Kidney glomerular epithelial cell (primary cell): ENCODE data around the gene CACNA2D1.
"Not testable (repeated sequence)": the region's sequence is repeated elsewhere in the genome, so short reads cannot be mapped to it uniquely, and the experiment has no call there.

Experiments used
- DNase-seq: peaks from one replicate; lab custom pipeline; 2025; lab: John Stamatoyannopoulos, UW

CACNA2D1 gene

DNA sequence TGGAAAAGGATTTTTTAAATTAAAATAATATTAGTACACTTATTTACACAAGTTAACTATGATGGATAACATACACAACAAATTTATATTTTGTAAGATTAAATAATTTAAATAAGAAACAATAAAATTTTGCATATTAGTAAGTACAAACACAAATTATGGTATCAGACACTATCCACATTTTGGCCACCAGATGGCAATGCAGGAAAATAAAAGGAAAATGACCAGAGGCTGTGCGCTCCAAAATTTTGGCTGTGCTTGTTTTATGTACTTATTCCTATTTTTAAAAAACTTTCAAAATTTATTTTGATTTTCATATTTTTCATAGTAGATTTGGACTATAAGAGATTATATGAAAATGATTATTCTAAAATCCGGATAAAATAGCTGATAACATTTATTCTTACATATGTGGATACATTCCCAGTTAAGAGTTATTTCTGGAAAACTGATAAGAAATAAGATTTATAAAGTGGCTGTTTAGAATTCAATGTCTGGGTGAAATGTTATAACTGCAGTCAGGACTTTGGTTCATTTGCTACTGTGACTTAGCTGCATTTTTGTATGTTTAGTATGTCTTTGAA is 399.0 kb downstream of the CACNA2D1 start:
- DNase-seq: peak; percentile 62

DNA sequence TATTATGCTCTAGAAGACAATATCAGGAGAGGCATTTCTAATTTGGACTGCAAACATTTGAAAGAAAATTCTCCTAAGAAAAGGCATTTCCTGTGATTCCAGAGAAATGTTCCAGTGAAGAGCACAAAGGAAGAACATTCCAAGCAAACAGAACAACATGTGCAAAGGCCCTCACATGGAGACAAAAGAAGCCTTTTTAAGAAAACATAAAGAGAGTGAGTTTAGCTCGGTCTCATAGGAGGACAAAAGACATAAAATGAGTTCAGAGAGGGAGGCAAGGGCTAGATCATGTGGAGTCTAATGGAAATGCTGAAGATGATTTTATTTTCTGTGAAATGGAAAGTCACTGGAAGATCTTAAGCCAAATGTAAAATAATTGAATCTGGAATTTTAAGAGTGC is 404.0 kb downstream of the CACNA2D1 start:
- DNase-seq: no peak

DNA sequence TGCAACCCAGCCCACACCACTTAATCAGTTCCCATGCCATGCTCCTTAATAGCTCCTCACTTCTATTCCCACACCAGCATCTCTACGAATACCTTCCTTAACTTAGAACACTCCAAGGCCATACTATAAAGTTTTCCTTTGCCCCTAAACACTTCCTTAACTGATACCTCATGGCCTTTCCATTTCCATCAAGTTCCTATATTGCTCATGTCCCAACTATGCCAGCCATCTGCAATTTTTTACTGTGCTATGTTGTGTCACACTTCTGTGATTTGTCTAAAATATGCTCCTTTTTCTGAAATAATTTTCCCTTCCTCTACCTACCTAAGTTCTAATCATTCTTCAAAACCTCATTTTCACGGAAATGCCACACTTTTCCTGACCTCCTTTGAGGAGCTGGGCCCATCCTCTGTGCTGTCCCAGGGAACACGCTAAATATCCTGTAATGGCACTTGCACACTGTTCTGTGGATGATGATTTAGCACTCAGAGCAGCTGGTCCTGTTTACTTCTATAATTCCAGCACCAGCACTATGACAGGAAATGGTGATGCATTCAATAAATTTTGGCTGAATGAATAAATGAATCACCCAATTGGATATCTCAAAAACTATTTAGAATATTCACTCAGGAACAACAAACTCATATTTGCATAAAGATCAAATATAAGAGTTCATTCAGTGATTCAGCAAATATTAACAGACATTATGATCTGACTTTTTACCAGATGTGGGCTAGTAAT is 407.3 kb downstream of the CACNA2D1 start:
- DNase-seq: no peak

DNA sequence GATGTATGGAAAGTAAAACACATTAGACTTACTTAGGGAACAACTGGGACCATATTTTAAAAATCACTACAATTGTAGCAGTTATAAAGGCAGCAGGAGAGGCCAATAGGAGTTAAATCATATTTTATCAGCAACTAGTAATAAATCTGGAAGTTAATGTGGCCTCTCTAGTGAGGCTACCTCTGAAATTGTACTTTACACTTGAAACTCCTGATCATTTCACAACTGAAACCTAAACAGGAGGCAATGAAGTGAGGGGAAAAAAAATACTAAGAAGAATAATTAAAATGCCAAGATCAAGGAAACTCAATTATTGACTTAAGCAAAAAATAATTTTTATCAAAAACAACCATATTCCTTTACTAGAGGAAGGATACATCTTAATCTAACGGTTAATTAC is 408.1 kb downstream of the CACNA2D1 start:
- DNase-seq: no peak

DNA sequence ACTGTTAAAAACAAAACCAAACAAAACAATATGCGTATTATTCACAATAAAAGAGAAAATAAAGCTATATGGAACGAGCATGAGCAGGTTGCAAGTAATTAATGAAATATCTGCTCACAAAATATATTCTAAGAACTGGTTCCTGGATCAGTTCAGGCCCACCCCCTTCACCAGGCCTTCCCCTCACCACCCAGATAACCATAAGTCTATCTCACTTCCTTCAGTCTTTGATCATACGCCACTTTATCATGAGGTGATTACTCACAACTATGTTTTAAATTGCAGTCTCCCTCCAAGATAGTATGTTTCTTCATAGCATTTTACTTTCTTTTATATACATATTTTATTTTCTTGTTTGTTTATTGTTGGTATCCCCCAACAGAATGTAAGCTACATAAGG is 410.7 kb downstream of the CACNA2D1 start:
- no peak for DNase-seq

DNA sequence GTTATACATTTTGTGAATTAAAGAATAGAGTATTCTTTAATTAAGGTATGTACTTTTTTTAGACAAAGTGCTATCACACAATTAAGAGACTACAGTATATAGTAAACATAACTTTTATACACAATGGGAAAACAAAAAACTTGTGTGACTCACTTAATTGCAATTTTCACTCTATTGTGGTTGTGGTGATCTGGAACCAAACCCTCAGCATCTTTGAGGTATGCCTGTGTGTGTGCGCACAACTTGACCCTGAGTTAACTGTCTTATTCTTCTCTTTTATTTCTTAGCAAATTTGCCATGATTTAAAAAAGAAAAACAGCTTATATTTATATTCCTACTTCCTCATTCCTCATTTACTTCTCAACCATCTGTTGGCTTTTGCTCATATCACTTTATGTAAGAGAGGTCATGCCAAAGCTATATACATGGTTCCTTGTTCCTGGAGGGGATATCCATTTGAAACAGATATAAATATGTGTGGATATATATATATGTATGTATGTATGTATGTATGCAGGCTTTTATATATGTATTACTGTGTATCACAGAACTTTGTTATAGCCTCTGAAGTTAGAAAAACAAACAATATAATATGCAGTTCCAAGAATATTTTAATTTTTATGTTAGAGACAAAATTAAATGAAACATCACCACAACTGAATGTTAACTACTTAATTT is 414.2 kb downstream of the CACNA2D1 start:
- DNase-seq: no peak

DNA sequence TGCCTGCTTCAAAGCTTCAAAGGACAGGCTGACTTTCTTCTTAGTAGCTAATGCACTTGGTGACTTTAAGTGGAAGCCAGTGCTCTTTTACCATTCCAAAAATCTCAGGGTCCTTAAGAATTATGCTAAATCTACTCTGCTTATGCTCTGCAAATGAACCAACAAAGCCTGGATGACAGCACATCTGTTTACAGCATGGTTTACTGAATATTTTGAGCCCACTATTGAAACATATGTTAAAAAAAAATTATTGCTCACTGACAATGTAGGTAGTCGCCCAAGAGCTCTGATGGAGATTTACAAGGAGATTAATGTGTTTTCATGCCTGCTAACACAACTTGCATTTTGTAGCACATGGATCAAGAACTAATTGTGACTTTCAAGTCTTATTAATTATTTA is 415.5 kb downstream of the CACNA2D1 start:
- no peak for DNase-seq

DNA sequence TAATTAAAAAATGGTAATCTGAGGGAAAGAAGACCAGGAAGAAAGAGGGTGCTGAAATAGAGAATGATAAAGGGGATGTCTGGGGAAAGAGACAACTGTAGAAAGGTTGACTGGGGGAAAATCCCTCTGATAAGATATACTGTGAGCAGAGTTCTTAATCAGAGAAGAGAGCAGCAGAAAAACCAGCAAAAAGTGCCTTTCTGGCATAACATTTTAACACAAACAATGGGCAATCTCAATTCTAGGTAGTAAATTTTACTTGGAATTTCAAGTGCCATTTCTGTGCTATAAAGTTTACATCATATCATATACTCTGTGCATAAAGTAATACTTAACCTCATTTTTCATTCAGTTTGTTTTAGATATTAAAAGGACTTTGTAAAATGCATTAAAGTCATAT is 421.9 kb downstream of the CACNA2D1 start:
- DNase-seq: no peak

DNA sequence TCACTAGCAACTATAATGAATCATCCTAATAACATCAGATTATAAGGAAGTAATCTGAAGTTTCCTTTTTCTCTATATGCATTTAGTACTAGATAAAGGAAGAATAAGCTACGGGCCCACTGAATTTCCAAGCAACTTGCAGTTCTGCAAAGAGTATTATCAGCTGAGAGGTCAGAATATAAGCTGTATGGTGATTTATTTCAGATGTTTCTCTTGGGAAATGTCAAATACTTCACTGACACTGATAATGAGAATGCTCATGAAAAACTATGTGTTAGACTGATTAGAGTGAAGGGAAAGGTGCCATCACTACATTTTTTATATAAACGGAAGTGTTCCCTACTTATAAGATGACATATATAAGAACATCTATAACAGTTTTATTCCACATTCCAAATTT is 422.5 kb downstream of the CACNA2D1 start:
- DNase-seq: no peak

DNA sequence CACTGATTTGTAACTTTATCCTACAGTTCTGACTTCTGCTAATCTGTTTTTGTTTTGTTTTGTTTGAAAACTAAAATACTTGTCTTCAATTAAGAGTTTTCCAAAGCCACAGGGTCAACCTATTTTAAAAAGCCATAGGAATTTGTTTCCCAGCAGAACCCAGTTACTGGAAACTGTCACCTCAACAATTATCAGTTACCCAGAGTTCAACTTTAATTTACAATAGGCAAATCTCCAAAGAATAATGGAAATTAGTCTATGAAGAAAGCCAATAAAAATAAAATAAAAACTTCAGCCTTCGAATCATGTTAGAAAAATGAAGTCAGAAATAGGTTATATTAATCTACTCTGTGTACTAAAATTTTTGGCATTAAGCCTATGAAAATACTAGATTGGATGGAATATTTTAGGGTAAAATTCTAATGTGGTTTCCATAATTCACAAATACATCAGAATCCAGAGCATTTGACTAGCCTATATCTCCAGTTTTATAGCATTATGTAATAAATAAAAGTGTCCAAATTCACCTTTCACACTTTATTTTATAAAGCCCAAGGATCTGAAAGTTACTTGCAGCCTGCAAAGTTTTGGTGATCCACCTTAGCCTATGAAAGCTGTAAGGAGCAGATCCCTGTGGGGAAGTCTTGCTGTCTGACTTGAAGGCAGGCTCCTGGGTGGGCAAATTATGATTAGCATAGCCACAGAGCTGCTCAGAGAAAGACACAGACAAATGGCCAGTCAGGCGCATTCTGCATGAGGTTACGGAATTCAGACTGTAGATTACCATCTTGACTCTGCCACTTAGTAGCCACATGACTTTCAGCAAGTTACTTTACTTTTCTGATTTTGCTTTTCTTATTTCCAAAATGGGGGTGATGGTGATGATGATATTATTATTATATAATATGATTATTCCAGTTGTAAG is 423.8 kb downstream of the CACNA2D1 start:
- no peak for DNase-seq

DNA sequence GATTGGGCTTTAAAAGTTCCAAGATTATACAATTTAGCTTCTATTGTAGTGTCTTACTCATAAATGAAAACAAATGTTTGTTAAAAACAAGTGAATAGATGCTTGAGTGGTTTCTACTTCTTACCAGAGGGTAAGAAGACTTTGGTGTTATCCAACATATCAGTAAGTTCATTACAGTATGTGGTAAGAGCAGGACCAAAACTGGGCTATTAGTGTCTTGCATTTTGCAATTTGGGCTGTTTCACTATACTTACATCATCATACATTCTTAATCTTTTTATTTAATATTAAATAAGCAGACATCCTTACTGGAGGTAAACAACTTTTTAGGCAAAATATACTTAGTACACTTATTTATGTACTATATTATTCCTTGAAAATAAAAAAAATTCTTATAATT is 425.4 kb downstream of the CACNA2D1 start:
- no peak for DNase-seq

DNA sequence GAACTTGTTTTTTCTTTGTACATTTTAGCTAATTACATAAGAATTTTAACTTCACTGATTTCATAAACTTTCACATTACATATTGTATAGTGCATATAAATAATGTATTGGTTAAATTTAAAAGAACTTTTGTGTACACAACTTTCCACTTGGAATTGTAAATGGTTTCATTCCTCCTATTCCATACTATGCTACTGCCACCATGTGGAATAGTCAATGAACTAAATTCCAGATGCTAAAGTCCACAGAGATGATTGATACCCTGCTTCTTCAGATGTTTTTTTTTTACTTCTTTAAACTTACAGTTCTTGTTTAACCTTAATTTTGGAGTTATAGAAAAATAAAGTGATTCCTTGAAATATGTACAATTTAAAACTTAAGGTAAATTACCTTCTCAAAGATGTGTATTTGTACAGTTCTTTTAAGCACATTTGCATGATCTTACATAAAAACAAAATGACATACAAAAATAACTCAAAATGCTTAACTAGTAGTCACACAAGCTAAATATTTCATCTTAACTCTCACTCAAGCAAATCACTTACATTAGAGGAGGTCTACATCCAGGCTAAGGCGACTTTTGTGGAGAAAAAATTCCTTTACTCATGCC is 426.1 kb downstream of the CACNA2D1 start:
- peak; percentile 31 for DNase-seq

DNA sequence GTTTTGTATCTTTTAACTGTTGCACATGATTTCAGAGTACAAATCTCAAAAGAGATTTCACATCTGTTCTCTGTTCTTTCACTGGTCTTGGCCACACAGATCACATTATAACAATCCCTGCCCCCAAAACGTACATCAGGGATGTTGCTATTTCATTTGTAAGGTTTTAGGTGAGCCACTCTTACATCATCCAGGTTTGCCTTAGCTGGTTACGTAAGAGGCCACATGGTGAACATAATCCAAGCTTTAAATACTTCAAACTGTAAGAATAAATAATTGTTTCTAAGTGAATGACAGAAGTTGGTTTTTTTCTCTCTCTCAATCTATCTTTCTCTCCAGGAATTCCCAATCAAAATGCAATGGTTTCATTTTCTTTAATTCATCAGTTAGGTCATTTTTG is 427.8 kb downstream of the CACNA2D1 start:
- DNase-seq: no peak

DNA sequence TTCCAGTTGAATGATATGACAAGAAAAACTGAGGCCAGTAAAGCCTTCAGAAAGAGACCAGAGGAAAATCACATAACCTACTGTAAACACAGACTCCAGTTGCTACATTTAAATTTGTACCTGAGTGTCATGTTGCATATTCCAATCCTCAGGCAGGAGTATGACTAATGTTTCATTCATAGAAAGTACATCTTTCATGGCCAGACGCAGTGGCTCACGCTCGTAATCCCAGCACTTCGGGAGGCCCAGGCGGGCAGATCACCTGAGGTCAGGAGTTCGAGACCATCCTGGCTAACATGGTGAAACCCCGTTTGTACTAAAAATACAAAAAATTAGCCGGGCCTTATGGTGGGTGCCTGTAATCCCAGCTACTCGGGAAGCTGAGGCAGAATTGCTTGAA is 429.0 kb downstream of the CACNA2D1 start:
- not testable (repeated sequence) for DNase-seq

DNA sequence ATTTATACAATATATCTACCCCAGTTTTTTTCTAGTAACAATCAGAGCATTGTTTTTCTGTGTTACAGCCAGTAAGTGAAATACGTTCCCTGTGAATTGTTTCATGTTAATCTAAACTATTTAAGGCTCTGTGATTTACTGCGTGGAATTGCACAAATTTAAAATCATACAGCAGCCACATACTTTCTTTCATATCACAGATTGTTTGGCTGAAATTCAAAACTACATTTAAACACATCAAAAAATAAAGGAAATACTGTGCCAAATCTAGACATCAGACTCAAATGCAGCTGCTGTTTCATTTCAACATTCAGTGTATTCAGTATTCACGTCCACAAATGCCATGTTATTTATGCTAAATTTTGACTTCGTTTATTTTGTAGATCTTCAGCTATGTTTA is 431.1 kb downstream of the CACNA2D1 start:
- DNase-seq: no peak

DNA sequence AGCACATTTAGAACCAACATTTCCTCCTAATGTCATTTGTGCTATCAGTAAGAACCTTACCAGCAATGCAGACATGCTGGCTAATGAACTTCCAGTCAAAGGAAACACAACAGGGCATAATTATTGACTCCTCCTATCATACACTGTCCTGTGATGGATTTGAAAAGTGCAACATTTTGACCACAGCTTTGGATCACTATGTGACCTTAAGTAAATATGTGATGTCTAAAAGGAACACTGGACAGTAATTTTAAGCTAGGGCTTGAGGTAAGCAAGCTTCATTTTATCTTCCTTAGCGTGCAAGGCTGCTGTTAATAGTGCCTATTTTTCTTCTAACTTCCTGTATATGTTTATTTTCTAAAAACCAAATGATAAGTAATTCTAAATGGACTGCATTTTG is 433.2 kb downstream of the CACNA2D1 start:
- DNase-seq: no peak

DNA sequence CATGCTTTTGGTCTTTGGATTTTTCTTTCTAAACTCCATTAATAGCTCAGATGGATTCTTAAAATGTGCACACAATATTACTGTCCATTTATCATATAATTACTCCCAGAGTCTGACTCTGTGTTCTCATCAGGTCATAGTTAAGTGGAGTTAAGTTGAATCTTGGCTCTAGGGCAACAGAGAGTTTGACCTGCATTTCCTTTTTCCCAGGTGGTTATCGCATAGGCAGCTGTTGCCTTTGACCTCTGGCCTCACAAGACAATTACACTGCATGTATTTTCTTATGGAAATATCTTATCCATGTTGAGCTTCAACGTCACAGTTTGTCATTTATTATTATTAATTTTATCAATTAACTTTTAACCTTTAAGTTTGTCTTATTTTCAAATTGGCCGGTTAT is 436.3 kb downstream of the CACNA2D1 start:
- no peak for DNase-seq

DNA sequence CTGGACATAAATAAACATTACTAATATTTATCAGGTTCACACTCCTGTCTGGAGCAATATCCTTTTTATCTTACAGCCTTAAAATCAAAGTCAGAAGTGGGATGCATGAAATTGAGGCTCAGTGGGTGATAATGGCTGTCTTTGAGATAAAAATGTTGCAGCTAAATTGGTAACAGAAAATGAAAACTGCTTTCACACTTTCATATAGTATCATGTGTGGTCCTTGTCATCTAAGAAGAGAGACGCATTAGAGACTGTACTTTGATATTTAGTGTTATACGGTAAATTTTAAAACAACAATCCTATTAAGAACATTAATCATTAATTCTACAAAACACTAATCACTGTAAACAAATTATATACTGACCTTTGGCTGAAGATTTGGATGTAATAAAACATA is 438.5 kb downstream of the CACNA2D1 start:
- no peak for DNase-seq

DNA sequence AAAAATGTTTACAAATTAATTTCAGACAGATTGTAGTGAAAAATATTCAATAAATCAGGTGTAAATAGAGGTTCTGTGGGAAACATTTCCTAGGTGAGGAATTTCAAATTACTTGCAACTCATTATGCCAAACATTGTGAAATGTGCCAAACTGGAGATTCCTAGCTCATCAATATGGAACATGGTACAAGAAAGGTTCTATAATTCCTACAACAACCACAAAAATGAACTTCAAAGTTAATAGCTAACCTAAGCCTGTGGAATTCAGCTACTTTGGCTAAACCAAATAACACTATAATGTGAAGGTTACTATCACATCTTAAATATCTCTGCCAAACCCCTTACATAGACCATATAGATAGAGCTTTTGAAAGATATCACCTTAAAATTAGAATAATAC is 450.4 kb downstream of the CACNA2D1 start:
- no peak for DNase-seq

DNA sequence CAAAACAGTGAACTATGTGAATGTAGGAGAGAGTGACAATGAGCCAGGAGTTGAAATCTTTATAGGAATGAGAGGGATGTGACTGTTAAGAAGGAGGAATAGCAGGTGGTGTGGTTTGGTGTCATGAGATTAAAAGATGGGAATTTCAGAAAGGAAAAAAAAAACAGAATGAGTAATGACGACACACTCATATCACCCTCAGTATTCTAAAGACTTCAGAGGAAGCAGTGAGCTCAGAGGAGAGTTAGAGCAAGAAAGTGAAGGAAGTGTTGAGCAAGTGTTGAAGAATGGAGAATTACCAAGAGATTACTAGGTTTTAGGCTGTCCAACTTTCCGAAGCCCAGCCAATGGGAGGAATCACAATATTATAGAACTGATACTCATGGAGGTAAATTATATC is 453.2 kb downstream of the CACNA2D1 start:
- peak; percentile 44 for DNase-seq

DNA sequence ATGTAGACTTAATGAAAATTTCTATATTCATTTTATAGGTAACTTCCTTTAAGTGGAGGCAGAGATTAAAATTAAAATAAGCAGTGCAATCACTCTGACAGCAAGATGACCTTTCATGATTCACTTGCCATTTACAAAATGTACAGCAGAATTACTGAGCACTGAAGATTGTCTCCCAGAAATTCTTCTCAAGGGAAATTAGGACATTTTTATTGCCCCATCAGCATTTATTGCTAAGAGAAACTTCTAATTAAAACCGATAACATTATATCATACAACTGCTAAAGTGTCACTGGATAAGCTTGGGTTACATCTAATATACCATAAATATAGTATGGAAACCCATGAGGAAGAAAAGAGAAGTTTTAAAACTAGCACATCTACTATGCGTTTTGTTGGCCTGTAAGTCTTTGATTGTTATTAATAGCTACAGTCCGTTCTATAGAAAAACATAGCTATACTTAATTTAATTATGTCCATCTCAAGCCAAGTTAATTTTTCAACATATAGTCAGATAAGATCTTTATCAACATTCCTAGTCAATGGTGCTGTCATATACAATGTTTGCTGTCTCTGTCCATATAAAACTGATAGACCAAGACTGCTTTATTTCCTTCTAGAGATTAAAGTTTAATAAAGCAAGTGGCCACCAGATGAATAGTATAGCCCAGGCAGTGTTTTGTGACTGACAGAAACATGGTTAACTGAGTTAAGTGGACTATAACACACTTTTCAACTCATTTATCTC is 456.7 kb downstream of the CACNA2D1 start:
- no peak for DNase-seq
